Caco-2 (cell line): ENCODE results near the gene PTGFRN. TPM values are rescaled to one million over a fixed set of nuclear protein-coding genes. Genes with fewer than 3 reads are reported as not detected.
"Not testable (repeated sequence)": the region's sequence is repeated elsewhere in the genome, so short reads cannot be mapped to it uniquely, and the experiment has no call there.

Source experiments
- BruUV-seq: library from RNA; stranded (reverse); fragments of 400-500 nt; replicated peaks from 2 replicates; lab custom pipeline; 2021; lab: Mats Ljungman, UMichigan
- CTCF ChIA-PET: fragments of 300-600 bp; sonication (Branson Sonifier 250); formaldehyde crosslinking; loops from one replicate; lab custom pipeline; 2022; ENCODE audit warnings: antibody characterized with exemption; lab: Charles Lee
- POLR2A ChIA-PET: fragments of 300-600 bp; sonication (Branson Sonifier 250); formaldehyde crosslinking; loops from one replicate; lab custom pipeline; 2022; ENCODE audit warnings: antibody characterized with exemption; lab: Charles Lee
- DNase-seq, 2 experiments: peaks; one replicate each; pipeline versions ENCODE4 v3.0.0 to v3.0.0-alpha.2; 2020 to 2022
- H3K27me3 ChIP-seq: replicated peaks from 2 replicates; pipeline ENCODE4 v1.6.0; 2011; ENCODE audit warnings: low read length; ENCODE audit not compliant: control insufficient read depth, insufficient read depth
- H3K36me3 ChIP-seq: 2 replicates; pipeline ENCODE4 v1.5.1; 2011; ENCODE audit warnings: low read length; ENCODE audit not compliant: control insufficient read depth, insufficient read depth
- H3K4me1 ChIP-seq: fragments of 250-450 bp; sonication (Bioruptor Pico); 2 replicates; pipeline ENCODE4 v1.5.1; 2020; ENCODE audit warnings: mild to moderate bottlenecking
- H3K4me3 ChIP-seq: 2 replicates; pipeline ENCODE4 v1.5.1; 2011; ENCODE audit warnings: low read depth, mild to moderate bottlenecking, control low read depth, low read length
- H3K9me3 ChIP-seq: fragments of 250-450 bp; sonication (Bioruptor Pico); 2 replicates; pipeline ENCODE4 v1.5.1; 2020; ENCODE audit warnings: mild to moderate bottlenecking, moderate library complexity
- H3K27ac Mint-ChIP-seq: one replicate; pipeline ENCODE4 v1.8.0; 2022; ENCODE audit warnings: mixed read lengths; ENCODE audit not compliant: unreplicated experiment
- H3K27me3 Mint-ChIP-seq: one replicate; pipeline ENCODE4 v1.8.0; 2022; ENCODE audit warnings: mixed read lengths; ENCODE audit not compliant: insufficient read depth, unreplicated experiment
- H3K36me3 Mint-ChIP-seq: one replicate; pipeline ENCODE4 v1.8.0; 2022; ENCODE audit warnings: mild to moderate bottlenecking, mixed read lengths; ENCODE audit not compliant: insufficient read depth, unreplicated experiment
- H3K4me1 Mint-ChIP-seq: one replicate; pipeline ENCODE4 v1.8.0; 2022; ENCODE audit warnings: low read depth, mixed read lengths; ENCODE audit not compliant: unreplicated experiment
- H3K4me3 Mint-ChIP-seq: one replicate; pipeline ENCODE4 v1.8.0; 2022; ENCODE audit warnings: mild to moderate bottlenecking, moderate library complexity, mixed read lengths; ENCODE audit not compliant: unreplicated experiment
- H3K9me3 Mint-ChIP-seq: one replicate; pipeline ENCODE4 v1.8.0; 2022; ENCODE audit warnings: mixed read lengths; ENCODE audit not compliant: unreplicated experiment
- intact Hi-C: fragments of 100-400 bp; cut with micrococcal nuclease; formaldehyde crosslinking; loops from one replicate; pipeline ENCODE4 v1.10.0; 2022; ENCODE audit not compliant: unreplicated experiment
- total RNA-seq: library from RNA; stranded (reverse); gene quantifications from 2 replicates; pipeline ENCODE4 v1.2.3, GENCODE V29; 2022
- TF ChIP-seq, protein P1 (sequence below), 2 experiments: fragments of 200-600 bp in 1 of 2; IDR thresholded peaks; 1 replicate in 1 of 2; 2 replicates in 1 of 2; pipeline versions ENCODE4 v1.5.1 to v1.8.0; 2011 to 2022; ENCODE audit warnings: antibody characterized with exemption in 1 of 2, control low read depth in 1 of 2, inconsistent platforms in 1 of 2, low read depth in 1 of 2, low read length in 1 of 2, mild to moderate bottlenecking in 1 of 2, moderate library complexity in 1 of 2; ENCODE audit not compliant: insufficient read depth in 1 of 2, severe bottlenecking in 1 of 2, unreplicated experiment in 1 of 2

PTGFRN gene
- total RNA-seq, 1 experiment from 2014 or later = 16.2 TPM

DNA sequence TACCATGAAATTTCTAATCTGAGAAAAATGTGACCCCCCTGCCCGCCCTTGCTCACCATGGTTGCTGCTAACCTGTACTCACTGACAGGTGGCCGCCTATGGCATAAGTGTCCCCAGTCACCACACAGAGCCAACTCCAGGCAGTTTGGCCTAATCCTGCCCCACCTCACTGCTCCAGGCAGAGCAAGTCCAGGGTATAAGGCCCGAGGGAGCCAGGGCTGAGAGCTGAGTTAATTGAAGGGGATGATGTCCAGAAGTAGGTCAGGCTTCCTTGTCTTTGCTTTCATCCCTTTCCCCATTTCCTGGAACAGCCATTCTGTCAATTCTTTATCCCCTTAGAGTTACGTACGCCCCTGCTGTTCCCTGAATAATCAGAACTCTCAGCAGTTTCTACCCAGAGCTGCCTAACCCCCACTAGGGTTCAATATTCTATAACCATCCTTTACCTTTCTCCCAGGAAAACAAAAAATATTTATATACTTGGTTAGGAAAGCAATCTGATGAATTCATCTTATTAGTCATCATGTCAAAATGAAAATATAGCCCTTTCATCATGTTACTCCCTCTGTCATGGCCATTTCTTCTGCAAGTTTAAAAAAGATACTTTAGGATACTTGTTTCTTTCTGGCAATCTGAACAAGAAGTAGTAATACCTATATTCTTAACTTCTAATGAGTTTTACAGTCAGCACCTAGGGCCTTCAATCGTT, 62.4 kb downstream of the PTGFRN start:
- Mint-ChIP-seq H3K4me1 (no peaks in the 10 kb centered on the region), H3K27ac (no peak overlapping the region), H3K4me3 (no peak overlapping the region), H3K9me3 (no peaks in the 10 kb centered on the region), H3K36me3 (peaks cover 7% of the 10 kb centered on the region), H3K27me3 (no peaks in the 10 kb centered on the region)
- Histone ChIP-seq H3K4me3 (no peak overlapping the region), H3K4me1 (no peaks in the 10 kb centered on the region), H3K27me3 (no peaks in the 10 kb centered on the region), H3K36me3 (no peaks in the 10 kb centered on the region), H3K9me3 (no peaks in the 10 kb centered on the region)
- BruUV-seq = no TSS peak
- intact Hi-C loops = no loop called here
- POLR2A ChIA-PET = no interaction called here
- DNase-seq = no peak
- TF ChIP-seq, protein P1, sequence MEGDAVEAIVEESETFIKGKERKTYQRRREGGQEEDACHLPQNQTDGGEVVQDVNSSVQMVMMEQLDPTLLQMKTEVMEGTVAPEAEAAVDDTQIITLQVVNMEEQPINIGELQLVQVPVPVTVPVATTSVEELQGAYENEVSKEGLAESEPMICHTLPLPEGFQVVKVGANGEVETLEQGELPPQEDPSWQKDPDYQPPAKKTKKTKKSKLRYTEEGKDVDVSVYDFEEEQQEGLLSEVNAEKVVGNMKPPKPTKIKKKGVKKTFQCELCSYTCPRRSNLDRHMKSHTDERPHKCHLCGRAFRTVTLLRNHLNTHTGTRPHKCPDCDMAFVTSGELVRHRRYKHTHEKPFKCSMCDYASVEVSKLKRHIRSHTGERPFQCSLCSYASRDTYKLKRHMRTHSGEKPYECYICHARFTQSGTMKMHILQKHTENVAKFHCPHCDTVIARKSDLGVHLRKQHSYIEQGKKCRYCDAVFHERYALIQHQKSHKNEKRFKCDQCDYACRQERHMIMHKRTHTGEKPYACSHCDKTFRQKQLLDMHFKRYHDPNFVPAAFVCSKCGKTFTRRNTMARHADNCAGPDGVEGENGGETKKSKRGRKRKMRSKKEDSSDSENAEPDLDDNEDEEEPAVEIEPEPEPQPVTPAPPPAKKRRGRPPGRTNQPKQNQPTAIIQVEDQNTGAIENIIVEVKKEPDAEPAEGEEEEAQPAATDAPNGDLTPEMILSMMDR (IDR thresholded peaks at IDR 0.05; ENCODE audit: insufficient read depth in 1 of 2, low read depth in 1 of 2, low read length in 1 of 2, severe bottlenecking in 1 of 2, unreplicated experiment in 1 of 2) = no peak
- CTCF ChIA-PET = no interaction called here

DNA sequence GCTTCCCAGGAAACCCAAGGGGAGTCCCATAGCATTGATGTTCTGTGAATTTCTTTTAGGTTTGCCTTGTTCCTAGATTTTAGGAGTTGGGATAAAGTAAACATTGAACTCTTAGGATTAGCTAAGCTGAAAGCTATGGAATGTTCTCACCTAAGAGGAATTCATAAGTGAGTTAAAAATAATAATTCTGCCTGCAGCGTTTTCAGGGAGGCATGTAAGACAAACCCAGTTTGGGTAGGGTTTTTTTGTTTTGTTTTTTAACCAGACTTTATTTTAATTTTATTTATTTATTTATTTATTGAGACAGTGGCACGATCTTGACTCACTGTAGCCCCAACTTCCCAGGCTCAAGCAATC, 62.9 kb downstream of the PTGFRN start:
- no peak for DNase-seq
- Mint-ChIP-seq H3K4me3 (no peak overlapping the region), H3K27me3 (no peaks in the 10 kb centered on the region), H3K27ac (no peak overlapping the region), H3K4me1 (no peaks in the 10 kb centered on the region), H3K9me3 (no peaks in the 10 kb centered on the region), H3K36me3 (peaks cover 7% of the 10 kb centered on the region)
- intact Hi-C loops = no loop called here
- Histone ChIP-seq H3K4me3 (no peak overlapping the region), H3K27me3 (no peaks in the 10 kb centered on the region), H3K9me3 (no peaks in the 10 kb centered on the region), H3K4me1 (no peaks in the 10 kb centered on the region), H3K36me3 (no peaks in the 10 kb centered on the region)
- TF ChIP-seq, protein P1 (IDR thresholded peaks at IDR 0.05; ENCODE audit: insufficient read depth in 1 of 2, low read depth in 1 of 2, low read length in 1 of 2, severe bottlenecking in 1 of 2, unreplicated experiment in 1 of 2) = no peak
- ChIA-PET CTCF (no interaction called here), POLR2A (no interaction called here)
- no TSS peak for BruUV-seq

DNA sequence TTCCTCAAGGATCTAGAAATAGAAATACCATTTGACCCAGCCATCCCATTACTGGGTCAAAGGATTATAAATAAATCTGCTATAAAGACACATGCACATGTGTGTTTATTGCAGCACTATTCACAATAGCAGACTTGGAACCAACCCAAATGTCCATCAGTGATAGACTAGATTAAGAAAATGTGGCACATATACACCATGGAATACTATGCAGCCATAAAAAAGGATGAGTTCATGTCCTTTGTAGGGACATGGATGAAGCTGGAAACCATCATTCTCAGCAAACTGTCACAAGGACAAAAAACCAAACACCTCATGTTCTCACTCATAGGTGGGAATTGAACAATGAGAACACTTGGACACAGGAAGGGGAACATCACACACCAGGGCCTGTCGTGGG, 70.6 kb downstream of the PTGFRN start:
- POLR2A ChIA-PET, H3K27me3 Mint-ChIP-seq, DNase-seq, H3K9me3 ChIP-seq, CTCF ChIA-PET, H3K4me3 Mint-ChIP-seq, H3K27ac Mint-ChIP-seq, H3K27me3 ChIP-seq, H3K9me3 Mint-ChIP-seq, BruUV-seq, H3K36me3 ChIP-seq, H3K4me3 ChIP-seq: not testable (repeated sequence)
- intact Hi-C loops = loop anchor here (5.0 kb wide), 1 partner anchor 48 kb away; no protein-coding TSS in a partner anchor
- Mint-ChIP-seq H3K4me1 (peaks cover 15% of the 10 kb centered on the region), H3K36me3 (peaks cover 13% of the 10 kb centered on the region)
- peaks cover 20% of the 10 kb centered on the region for H3K4me1 ChIP-seq
